Endothelial cell of hepatic sinusoid (primary cell): ENCODE measurements around the gene ARAP2.

Source experiments
- in situ Hi-C: cut with HindIII; loops from 2 replicates; pipeline ENCODE4 v1.10.0; 2017; ENCODE audit warnings: low sequenced_read_pairs

ARAP2 gene

GRCh38 chr4:36244257-36245082, at the start of gene ARAP2:
ARAP2 (minus strand) TSS chr4:36244514; CDS start chr4:36229486, 15,028 bp downstream.
- in situ Hi-C loops, result loop anchor here (5.0 kb wide), 1 partner anchor 37 kb away; no protein-coding TSS in a partner anchor

- in situ Hi-C loops, result no loop called here
These were observed 48.4 kb upstream of the ARAP2 start for GRCh38 chr4:36292556-36293188.

GRCh38 chr4:36290641-36291040, 46.3 kb upstream of the ARAP2 start:
- in situ Hi-C loops, result no loop called here

GRCh38 chr4:36288731-36289426, 44.6 kb upstream of the ARAP2 start:
- in situ Hi-C loops, result no loop called here

- in situ Hi-C loops, result no loop called here
These were observed 42.2 kb upstream of the ARAP2 start for GRCh38 chr4:36286481-36286871.

- in situ Hi-C loops, result no loop called here
These were observed 41.6 kb upstream of the ARAP2 start for GRCh38 chr4:36285784-36286480.

- in situ Hi-C loops, result no loop called here
These were observed 39.7 kb upstream of the ARAP2 start for GRCh38 chr4:36283912-36284465.

- in situ Hi-C loops, result no loop called here
These were observed 38.3 kb upstream of the ARAP2 start for GRCh38 chr4:36282503-36283030.

GRCh38 chr4:36281384-36282106, 37.2 kb upstream of the ARAP2 start, which contains the start of gene DTHD1:
DTHD1 (plus strand) TSS chr4:36281616; CDS start chr4:36281759, 143 bp downstream.
- in situ Hi-C loops, result no loop called here

GRCh38 chr4:36280555-36280954, 36.2 kb upstream of the ARAP2 start:
- in situ Hi-C loops, result no loop called here

GRCh38 chr4:36278789-36279188, 34.5 kb upstream of the ARAP2 start:
- in situ Hi-C loops, result no loop called here

- in situ Hi-C loops, result no loop called here
These were observed 33.2 kb upstream of the ARAP2 start for GRCh38 chr4:36277533-36277932.

GRCh38 chr4:36274158-36274557, 29.8 kb upstream of the ARAP2 start:
- in situ Hi-C loops, result no loop called here

GRCh38 chr4:36273276-36273675, 29.0 kb upstream of the ARAP2 start:
- in situ Hi-C loops, result no loop called here

GRCh38 chr4:36269533-36270173, 25.3 kb upstream of the ARAP2 start:
- in situ Hi-C loops, result no loop called here

GRCh38 chr4:36269101-36269500, 24.8 kb upstream of the ARAP2 start:
- in situ Hi-C loops, result no loop called here

- in situ Hi-C loops, result no loop called here
These were observed 23.4 kb upstream of the ARAP2 start for GRCh38 chr4:36267486-36268268.

- in situ Hi-C loops, result no loop called here
These were observed 20.0 kb upstream of the ARAP2 start for GRCh38 chr4:36264207-36264826.
